ENCODE results near the gene SH3YL1.
"Not testable (repeated sequence)": the region's sequence is repeated elsewhere in the genome, so short reads cannot be mapped to it uniquely, and the experiment has no call there.

The SH3YL1 gene

GRCh38 chr2:179886-180285, 83.9 kb downstream of the SH3YL1 start:
- DNase-seq (ENCODE audit: low spot score) = no peak

- no peak for DNase-seq (ENCODE audit: low spot score)
Measured at GRCh38 chr2:177733-178132, 86.1 kb downstream of the SH3YL1 start.

GRCh38 chr2:176917-177316, 86.9 kb downstream of the SH3YL1 start:
- DNase-seq (ENCODE audit: low spot score) = no peak

GRCh38 chr2:175880-176820, 87.7 kb downstream of the SH3YL1 start:
- DNase-seq (ENCODE audit: low spot score) = no peak

- DNase-seq (ENCODE audit: low spot score) = no peak
Measured at GRCh38 chr2:175161-175786, 88.6 kb downstream of the SH3YL1 start.

GRCh38 chr2:172120-172519, 91.7 kb downstream of the SH3YL1 start:
- not testable (repeated sequence) for DNase-seq (ENCODE audit: low spot score)

GRCh38 chr2:169741-170140, 94.1 kb downstream of the SH3YL1 start:
- DNase-seq (ENCODE audit: low spot score) = no peak

All from HuH-7.5 (cell line).